Fibroblast of lung (primary cell): ENCODE measurements around the gene MRPL49. TPM values are rescaled to one million over a fixed set of nuclear protein-coding genes. Genes with fewer than 3 reads are reported as not detected.

Experiments used
- DNase-seq, 2 donors: peaks; one replicate each; pipeline versions ENCODE4 v3.0.0 to v3.0.0-alpha.2; 2010; ENCODE audit warnings: low read depth in 2 of 2
- H2AFZ ChIP-seq: 2 replicates; pipeline ENCODE4 v1.5.1; 2012; ENCODE audit warnings: low read length, control low read depth, inconsistent platforms
- H3K27ac ChIP-seq: 2 replicates; pipeline ENCODE4 v1.5.1; 2011; ENCODE audit warnings: low read length, control low read depth; ENCODE audit not compliant: insufficient read depth
- H3K27me3 ChIP-seq: 2 replicates; pipeline ENCODE4 v1.5.1; 2011; ENCODE audit warnings: mild to moderate bottlenecking, low read length; ENCODE audit not compliant: control insufficient read depth, insufficient read depth
- H3K36me3 ChIP-seq: 2 replicates; pipeline ENCODE4 v1.5.1; 2011; ENCODE audit warnings: low read length; ENCODE audit not compliant: control insufficient read depth, insufficient read depth
- H3K4me1 ChIP-seq: 2 replicates; pipeline ENCODE4 v1.5.1; 2011; ENCODE audit warnings: low read length; ENCODE audit not compliant: control insufficient read depth, insufficient read depth; ENCODE audit errors: extremely low read depth
- H3K4me2 ChIP-seq: 2 replicates; pipeline ENCODE4 v1.5.1; 2011; ENCODE audit warnings: low read length, control low read depth; ENCODE audit not compliant: insufficient read depth; ENCODE audit errors: extremely low read depth
- H3K4me3 ChIP-seq, 4 experiments: fragments of 200-600 bp in 1 of 4; sonication (generic) in 1 of 4; replicated peaks in 1 of 4; 2 replicates each; pipeline ENCODE4 v1.5.1; 2011 to 2016; ENCODE audit warnings: low read length in 4 of 4, low read depth in 3 of 4, mild to moderate bottlenecking in 3 of 4, control low read depth in 2 of 4, inconsistent platforms in 1 of 4, mixed read lengths in 1 of 4; ENCODE audit not compliant: insufficient read depth in 1 of 4; ENCODE audit errors: control extremely low read depth in 1 of 4
- H3K79me2 ChIP-seq: 2 replicates; pipeline ENCODE4 v1.5.1; 2012; ENCODE audit warnings: mild to moderate bottlenecking, low read length, inconsistent platforms; ENCODE audit not compliant: control insufficient read depth, insufficient read depth
- H3K9ac ChIP-seq: 2 replicates; pipeline ENCODE4 v1.5.1; 2011; ENCODE audit warnings: mild to moderate bottlenecking, low read length, control low read depth; ENCODE audit not compliant: insufficient read depth
- H3K9me3 ChIP-seq: 2 replicates; pipeline ENCODE4 v1.5.1; 2012; ENCODE audit warnings: low read depth, low read length; ENCODE audit not compliant: control insufficient read depth, insufficient read depth
- H4K20me1 ChIP-seq: 2 replicates; pipeline ENCODE4 v1.5.1; 2011; ENCODE audit warnings: low read length; ENCODE audit not compliant: control insufficient read depth, insufficient read depth; ENCODE audit errors: extremely low read depth
- EZH2 ChIP-seq: IDR thresholded peaks from 2 replicates; pipeline ENCODE4 v1.5.1; 2012; ENCODE audit warnings: low read length, control low read depth, mild to moderate bottlenecking; ENCODE audit errors: missing control alignments
- polyA plus RNA-seq, 2 donors: library from polyadenylated mRNA; depleted of rRNA in 1 of 2; stranded (reverse) in 1 of 2; unstranded in 1 of 2; fragments of >200 nt; gene quantifications; 2 replicates each; pipeline ENCODE4 v1.2.1, GENCODE V29; 2011 to 2012; ENCODE audit warnings: missing spikeins in 1 of 2
- total RNA-seq: library from RNA; depleted of rRNA; stranded (reverse); fragments of >200 nt; gene quantifications from 2 replicates; pipeline ENCODE4 v1.2.1, GENCODE V29; 2014
- TF ChIP-seq, protein P1 (sequence below), 2 donors: IDR thresholded peaks in 1 of 2; conservative IDR thresholded peaks in 1 of 2; 1 replicate in 1 of 2; 2 replicates in 1 of 2; pipeline ENCODE4 v1.5.1; 2011 to 2012; ENCODE audit warnings: low read length in 2 of 2, control low read depth in 1 of 2, inconsistent platforms in 1 of 2, low read depth in 1 of 2, mild to moderate bottlenecking in 1 of 2

The MRPL49 gene
- total and polyA plus RNA-seq, 2 donors (not counting 1 experiment from before 2014, with no cell fraction given) = 55.5 to 70.8 TPM

DNA sequence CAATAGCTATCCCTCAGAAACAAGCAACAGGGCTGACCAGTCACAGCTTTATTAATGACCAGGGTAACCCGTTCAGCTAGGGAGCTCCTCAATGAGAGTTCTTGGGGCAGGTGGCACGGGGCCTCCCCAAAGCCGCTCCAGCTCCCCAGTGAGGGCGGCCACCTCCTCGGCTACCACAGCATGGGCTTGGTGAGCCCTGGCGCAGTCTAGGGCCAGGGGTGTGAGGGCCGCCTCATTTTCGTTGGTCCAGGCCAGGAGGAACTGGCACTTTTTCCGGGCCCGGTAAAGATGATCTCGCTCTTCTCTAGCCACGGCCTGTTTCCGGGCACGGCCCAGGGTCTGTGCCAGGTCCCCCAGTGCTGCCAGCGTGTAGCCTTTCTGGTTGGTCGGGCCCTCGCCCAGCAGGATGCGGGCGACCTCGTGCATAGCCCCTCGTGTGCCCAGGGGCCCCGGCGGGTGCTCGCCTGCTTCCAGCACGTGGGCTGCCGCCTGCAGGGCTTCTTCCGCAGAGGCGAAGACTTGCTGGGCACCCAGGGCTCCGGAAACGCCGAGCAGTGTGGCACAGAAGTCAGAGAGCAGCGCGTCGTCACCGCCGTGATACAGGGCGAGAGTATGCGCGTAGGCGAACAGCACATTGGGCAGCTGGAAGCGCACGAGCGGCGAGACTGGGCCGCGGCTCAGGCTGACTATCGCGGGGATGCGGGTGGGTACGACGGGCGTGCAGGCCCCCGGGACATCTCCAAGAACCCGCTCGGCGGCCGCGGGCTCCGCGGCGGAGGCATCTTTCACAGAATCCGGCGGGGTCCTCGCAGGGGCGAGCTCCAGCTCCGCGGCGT, 5.5 kb upstream of the MRPL49 start:
- TF ChIP-seq, protein P1, sequence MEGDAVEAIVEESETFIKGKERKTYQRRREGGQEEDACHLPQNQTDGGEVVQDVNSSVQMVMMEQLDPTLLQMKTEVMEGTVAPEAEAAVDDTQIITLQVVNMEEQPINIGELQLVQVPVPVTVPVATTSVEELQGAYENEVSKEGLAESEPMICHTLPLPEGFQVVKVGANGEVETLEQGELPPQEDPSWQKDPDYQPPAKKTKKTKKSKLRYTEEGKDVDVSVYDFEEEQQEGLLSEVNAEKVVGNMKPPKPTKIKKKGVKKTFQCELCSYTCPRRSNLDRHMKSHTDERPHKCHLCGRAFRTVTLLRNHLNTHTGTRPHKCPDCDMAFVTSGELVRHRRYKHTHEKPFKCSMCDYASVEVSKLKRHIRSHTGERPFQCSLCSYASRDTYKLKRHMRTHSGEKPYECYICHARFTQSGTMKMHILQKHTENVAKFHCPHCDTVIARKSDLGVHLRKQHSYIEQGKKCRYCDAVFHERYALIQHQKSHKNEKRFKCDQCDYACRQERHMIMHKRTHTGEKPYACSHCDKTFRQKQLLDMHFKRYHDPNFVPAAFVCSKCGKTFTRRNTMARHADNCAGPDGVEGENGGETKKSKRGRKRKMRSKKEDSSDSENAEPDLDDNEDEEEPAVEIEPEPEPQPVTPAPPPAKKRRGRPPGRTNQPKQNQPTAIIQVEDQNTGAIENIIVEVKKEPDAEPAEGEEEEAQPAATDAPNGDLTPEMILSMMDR (conservative IDR thresholded peaks at IDR 0.05 in 1 of 2, IDR thresholded peaks at IDR 0.05 in 1 of 2; ENCODE audit: low read depth in 1 of 2, low read length in 2 of 2) = no peak
- TF ChIP-seq EZH2 = no peak
- Histone ChIP-seq H3K4me1 (peaks cover 22% of the 10 kb centered on the region), H3K36me3 (peaks cover 15% of the 10 kb centered on the region), H3K27me3 (no peaks in the 10 kb centered on the region), H3K4me3 (peak overlapping the region; percentile 74 to 94 (median 83)), H4K20me1 (no peaks in the 10 kb centered on the region), H3K27ac (peak overlapping the region; percentile 85), H3K9me3 (no peaks in the 10 kb centered on the region), H3K79me2 (peaks cover 30% of the 10 kb centered on the region), H3K9ac (peak overlapping the region; percentile 88), H2AFZ (no peak overlapping the region), H3K4me2 (peak overlapping the region; percentile 64)
- DNase-seq = peak; percentile 27 to 82

DNA sequence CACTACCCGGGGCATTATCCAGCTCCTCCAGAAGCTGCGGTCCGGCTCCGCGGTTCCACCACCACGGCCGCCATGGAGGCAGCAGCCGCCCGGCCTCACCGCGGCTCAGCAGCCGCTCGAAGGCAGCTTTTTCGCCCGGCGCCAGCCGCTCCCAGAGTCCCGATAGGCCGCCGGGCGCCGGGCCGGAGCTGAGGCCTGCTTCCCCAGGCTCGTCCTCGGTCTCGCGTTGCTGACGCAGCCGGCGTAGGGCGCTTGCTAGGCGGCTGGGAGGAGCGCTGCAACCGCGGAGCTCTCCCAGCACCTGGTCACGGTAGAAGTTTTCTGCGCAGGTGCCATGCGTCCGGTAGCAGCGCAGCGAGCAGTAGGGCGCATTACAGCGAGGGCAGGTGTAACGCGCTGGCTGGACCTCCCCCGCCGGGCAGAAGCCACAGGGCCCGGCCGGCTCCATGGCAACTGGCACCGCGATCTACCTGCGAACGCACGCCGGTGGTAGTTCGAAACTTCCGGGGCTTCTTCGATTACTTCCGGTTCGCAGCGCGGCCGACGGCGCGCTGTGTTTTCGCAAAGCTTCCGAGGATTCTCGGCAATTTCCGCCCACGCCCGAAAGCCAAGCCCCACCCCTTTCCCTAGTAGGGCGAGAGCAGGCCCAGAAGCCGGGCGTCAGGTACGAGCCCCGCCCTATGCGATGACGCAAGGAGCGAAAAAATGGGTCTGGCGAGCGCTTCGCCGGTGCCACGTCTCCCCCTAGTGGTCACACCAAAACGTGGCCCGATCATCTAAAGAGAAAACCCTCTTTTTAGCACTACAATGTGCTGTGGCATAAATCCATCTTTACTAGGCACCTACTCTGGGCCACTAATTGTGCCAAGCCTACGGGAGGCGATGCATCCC, 4.7 kb upstream of the MRPL49 start, which contains the start of gene ZNHIT2:
Gene ZNHIT2 (minus strand): TSS at position 496 of the 891 bp plus-strand sequence. CDS start 48 bp downstream, at position 448.
- peak within 1 kb of the TSS; percentile 88 for H3K9ac ChIP-seq
- H3K4me2 ChIP-seq = peak within 1 kb of the TSS; percentile 64
- H3K27ac ChIP-seq = peak within 1 kb of the TSS; percentile 85
- peaks cover 37% of the 10 kb centered on the region for H3K79me2 ChIP-seq
- peak; percentile 97 to 99 for DNase-seq
- H3K27me3 ChIP-seq = no peaks in the 10 kb centered on the region
- H2AFZ ChIP-seq = peak within 1 kb of the TSS; percentile 69
- peaks cover 15% of the 10 kb centered on the region for H3K36me3 ChIP-seq
- peaks cover 18% of the 10 kb centered on the region for H3K4me1 ChIP-seq
- no peaks in the 10 kb centered on the region for H3K9me3 ChIP-seq
- TF ChIP-seq EZH2 = no peak
- TF ChIP-seq, protein P1 (conservative IDR thresholded peaks at IDR 0.05 in 1 of 2, IDR thresholded peaks at IDR 0.05 in 1 of 2; ENCODE audit: low read depth in 1 of 2, low read length in 2 of 2) = peak; percentile 82 to 90
- H4K20me1 ChIP-seq = no peaks in the 10 kb centered on the region
- peak within 1 kb of the TSS; percentile 74 to 94 (median 83) for H3K4me3 ChIP-seq
